Right lobe of liver (tissue), 4 donors: ENCODE data around the gene RGSL1.

Source experiments
- POLR2A ChIP-seq: fragments of 450-650 bp; IDR thresholded peaks from one replicate; pipeline ENCODE4 v1.6.1; 2017; ENCODE audit warnings: antibody characterized with exemption, mild to moderate bottlenecking
- TF ChIP-seq, protein P1 (sequence below), 4 donors: fragments of 200-600 bp in 3 of 4; fragments of 450-650 bp in 1 of 4; IDR thresholded peaks; one replicate each; pipeline versions ENCODE4 v1.5.1 to v1.8.0; 2016 to 2022; ENCODE audit warnings: antibody characterized with exemption in 4 of 4, mild to moderate bottlenecking in 2 of 4
- donor health status: DM: no; HTN: no; CAD: no.
- donor health status: DM: no; HTN: no; CAD: no.
- donor health status: DM: no; HTN: yes; CAD: no.

DNA sequence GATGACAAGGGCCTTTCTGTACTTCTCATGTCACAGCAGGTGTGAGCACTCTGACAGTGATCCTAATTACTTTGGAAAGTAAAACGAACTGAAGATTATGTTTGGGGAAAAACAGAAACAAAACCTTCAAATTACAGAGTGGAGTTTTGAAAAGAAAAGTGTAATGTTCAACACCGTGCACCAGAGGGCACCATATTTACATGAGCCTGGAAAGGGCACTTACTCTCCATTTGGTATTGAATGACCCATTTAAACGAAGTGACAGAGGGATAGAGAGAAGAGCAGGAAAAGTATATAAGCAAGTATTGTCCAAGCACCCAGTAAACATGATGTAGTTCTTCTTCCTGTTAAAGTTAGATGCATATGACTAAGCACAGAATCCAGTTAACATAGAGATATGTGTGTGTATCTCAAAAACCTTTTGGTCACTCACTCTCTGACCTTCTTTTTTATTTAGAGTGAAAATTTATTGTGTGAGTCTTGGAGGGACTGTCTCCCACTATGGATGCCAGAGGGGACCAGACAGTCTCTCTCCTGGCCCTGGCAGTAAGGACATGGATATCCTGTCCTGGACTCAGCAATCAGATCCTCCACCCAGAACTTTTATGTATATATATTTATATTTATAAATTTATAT is 3.8 kb upstream of the RGSL1 start:
- TF ChIP-seq POLR2A = no peak
- TF ChIP-seq, protein P1, sequence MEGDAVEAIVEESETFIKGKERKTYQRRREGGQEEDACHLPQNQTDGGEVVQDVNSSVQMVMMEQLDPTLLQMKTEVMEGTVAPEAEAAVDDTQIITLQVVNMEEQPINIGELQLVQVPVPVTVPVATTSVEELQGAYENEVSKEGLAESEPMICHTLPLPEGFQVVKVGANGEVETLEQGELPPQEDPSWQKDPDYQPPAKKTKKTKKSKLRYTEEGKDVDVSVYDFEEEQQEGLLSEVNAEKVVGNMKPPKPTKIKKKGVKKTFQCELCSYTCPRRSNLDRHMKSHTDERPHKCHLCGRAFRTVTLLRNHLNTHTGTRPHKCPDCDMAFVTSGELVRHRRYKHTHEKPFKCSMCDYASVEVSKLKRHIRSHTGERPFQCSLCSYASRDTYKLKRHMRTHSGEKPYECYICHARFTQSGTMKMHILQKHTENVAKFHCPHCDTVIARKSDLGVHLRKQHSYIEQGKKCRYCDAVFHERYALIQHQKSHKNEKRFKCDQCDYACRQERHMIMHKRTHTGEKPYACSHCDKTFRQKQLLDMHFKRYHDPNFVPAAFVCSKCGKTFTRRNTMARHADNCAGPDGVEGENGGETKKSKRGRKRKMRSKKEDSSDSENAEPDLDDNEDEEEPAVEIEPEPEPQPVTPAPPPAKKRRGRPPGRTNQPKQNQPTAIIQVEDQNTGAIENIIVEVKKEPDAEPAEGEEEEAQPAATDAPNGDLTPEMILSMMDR (IDR thresholded peaks at IDR 0.05) = peak; percentile 65 to 80 (median 75)
